ENCODE measurements around the gene RALGDS.

Gene RALGDS

GRCh38 chr9:133105461-133105770 lies 15.6 kb downstream of the RALGDS start:
- Histone ChIP-seq H3K36me3 (ENCODE audit: control insufficient read depth, insufficient read depth, low read length) (peaks cover 96% of the 10 kb centered on the region), H3K27me3 (replicated peaks; ENCODE audit: control insufficient read depth, insufficient read depth, low read length, poor library complexity, severe bottlenecking) (no peaks in the 10 kb centered on the region), H3K27ac (ENCODE audit: insufficient read depth, low read length, poor library complexity, severe bottlenecking) (no peak overlapping the region), H3K4me3 (ENCODE audit: insufficient read depth, low read depth, low read length, poor library complexity, severe bottlenecking) (no peak overlapping the region), H3K4me1 (ENCODE audit: control insufficient read depth, insufficient read depth, low read length, poor library complexity, severe bottlenecking) (no peaks in the 10 kb centered on the region), H3K9me3 (ENCODE audit: control insufficient read depth, low read length) (no peaks in the 10 kb centered on the region)
- DNase-seq = no peak

DNA sequence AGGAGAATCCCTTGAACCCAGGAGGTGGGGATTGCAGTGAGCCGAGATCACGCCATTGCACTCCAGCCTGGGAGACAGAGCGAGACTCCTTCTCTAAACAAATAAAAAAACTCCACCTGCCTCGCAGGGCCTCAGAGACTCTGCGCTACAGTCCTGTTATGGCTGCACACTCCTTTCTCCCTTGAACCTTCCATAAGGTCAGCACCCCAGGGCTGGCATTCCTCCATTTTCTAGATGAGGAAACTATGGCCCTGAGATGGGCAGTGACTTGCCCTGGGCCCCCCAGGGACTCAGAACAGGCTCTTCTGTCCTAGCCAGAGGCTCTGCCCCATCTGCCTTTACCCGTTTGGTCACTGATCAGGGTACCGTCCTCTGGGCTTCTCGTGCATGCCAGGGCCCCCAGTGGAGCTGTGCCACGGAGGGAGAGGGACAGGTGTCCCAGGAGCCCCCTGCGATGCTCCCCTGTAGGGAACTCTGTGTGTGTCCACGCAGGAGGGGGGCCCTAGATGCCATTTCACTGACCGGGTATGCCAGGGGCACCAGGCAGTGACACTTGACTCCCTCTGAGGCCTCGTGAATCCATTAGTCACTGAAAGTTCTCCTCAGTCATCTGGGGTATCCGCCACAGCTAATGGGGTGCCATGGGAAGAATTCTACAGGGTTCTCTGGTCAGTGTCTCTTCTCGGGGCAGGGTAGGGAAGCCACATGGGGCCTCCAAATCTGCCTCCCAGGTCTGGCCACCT lies 16.2 kb downstream of the RALGDS start:
- H3K36me3 ChIP-seq (ENCODE audit: control insufficient read depth, insufficient read depth, low read length) = peaks cover 96% of the 10 kb centered on the region
- no peaks in the 10 kb centered on the region for H3K27me3 ChIP-seq (replicated peaks; ENCODE audit: control insufficient read depth, insufficient read depth, low read length, poor library complexity, severe bottlenecking)
- no peak overlapping the region for H3K27ac ChIP-seq (ENCODE audit: insufficient read depth, low read length, poor library complexity, severe bottlenecking)
- H3K4me3 ChIP-seq (ENCODE audit: insufficient read depth, low read depth, low read length, poor library complexity, severe bottlenecking) = no peak overlapping the region
- no peaks in the 10 kb centered on the region for H3K4me1 ChIP-seq (ENCODE audit: control insufficient read depth, insufficient read depth, low read length, poor library complexity, severe bottlenecking)
- DNase-seq = no peak
- no peaks in the 10 kb centered on the region for H3K9me3 ChIP-seq (ENCODE audit: control insufficient read depth, low read length)

DNA sequence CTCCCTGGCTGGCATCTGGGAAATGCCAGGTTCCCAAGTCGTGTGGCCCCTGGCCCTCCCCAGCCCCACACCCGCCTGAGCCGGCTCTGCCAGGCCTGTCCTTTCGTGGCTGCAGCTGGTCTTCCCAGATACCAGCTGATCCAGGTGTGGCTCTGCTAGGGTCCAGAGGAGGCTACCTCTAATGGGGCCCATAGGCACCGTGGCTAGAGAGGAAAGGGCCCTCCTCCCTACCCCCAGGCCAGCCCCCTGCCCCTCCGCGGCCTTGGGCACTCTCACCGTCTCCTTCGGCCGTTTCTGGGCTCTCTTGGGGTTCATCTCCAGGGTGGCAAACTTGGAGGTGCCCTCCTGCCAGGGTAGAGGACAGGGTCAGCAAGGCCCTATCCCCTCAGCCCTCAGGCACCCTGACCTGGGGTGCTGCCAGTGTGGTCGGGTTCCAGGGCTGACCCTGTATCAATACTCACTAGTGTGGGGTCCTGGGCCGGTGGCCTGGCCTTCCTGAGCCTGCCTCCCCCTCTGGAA lies 17.0 kb downstream of the RALGDS start:
- H3K27ac ChIP-seq (ENCODE audit: insufficient read depth, low read length, poor library complexity, severe bottlenecking) = no peak overlapping the region
- no peak overlapping the region for H3K4me3 ChIP-seq (ENCODE audit: insufficient read depth, low read depth, low read length, poor library complexity, severe bottlenecking)
- H3K36me3 ChIP-seq (ENCODE audit: control insufficient read depth, insufficient read depth, low read length) = peaks cover 94% of the 10 kb centered on the region
- no peaks in the 10 kb centered on the region for H3K4me1 ChIP-seq (ENCODE audit: control insufficient read depth, insufficient read depth, low read length, poor library complexity, severe bottlenecking)
- H3K9me3 ChIP-seq (ENCODE audit: control insufficient read depth, low read length) = no peaks in the 10 kb centered on the region
- H3K27me3 ChIP-seq (replicated peaks; ENCODE audit: control insufficient read depth, insufficient read depth, low read length, poor library complexity, severe bottlenecking) = no peaks in the 10 kb centered on the region
- no peak for DNase-seq

DNA sequence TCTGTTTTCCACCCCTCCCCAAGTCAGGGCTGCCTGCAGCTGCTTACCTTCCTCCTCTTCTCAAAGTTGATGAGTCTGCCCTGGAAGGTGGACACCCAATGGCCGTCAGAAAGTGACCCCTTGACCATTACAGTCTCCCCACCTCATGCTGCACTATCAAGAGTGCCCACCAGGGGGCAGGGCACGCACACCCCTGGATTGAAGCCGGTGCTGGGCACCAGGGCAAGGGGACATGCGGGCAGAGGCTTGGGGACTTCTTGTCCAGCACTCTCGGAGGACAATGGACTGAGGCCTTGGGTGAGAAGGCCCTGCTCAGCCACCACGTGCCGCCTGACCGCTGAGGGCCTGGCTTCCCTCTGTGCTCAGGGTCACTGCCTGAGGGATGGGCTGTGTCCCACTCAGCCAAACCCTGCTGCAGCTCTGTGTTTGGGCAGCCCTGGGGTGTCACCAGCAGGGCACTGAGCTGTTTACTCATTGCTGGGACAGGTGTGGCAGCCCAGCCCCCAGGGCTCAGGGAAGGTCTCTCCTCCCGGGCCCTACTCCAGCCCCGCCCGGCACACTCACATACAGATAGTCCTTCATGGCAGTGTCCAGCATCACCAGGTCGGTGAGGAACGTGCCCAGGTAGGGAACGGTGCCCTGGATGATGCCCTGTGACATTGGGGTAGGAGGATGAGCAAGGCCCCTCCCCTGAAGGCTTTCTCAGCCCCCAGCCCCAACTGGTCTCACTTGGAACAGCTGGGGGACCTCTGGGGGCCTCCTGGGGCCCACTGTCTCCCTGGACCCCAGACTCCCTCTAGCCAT lies 17.7 kb downstream of the RALGDS start:
- no peaks in the 10 kb centered on the region for H3K9me3 ChIP-seq (ENCODE audit: control insufficient read depth, low read length)
- H3K27ac ChIP-seq (ENCODE audit: insufficient read depth, low read length, poor library complexity, severe bottlenecking) = no peak overlapping the region
- peaks cover 94% of the 10 kb centered on the region for H3K36me3 ChIP-seq (ENCODE audit: control insufficient read depth, insufficient read depth, low read length)
- no peaks in the 10 kb centered on the region for H3K4me1 ChIP-seq (ENCODE audit: control insufficient read depth, insufficient read depth, low read length, poor library complexity, severe bottlenecking)
- DNase-seq = peak in 2 of 3 donors; percentile 31 to 47
- no peak overlapping the region for H3K4me3 ChIP-seq (ENCODE audit: insufficient read depth, low read depth, low read length, poor library complexity, severe bottlenecking)
- no peaks in the 10 kb centered on the region for H3K27me3 ChIP-seq (replicated peaks; ENCODE audit: control insufficient read depth, insufficient read depth, low read length, poor library complexity, severe bottlenecking)

- no peak for DNase-seq
- Histone ChIP-seq H3K4me1 (ENCODE audit: control insufficient read depth, insufficient read depth, low read length, poor library complexity, severe bottlenecking) (no peaks in the 10 kb centered on the region), H3K27me3 (replicated peaks; ENCODE audit: control insufficient read depth, insufficient read depth, low read length, poor library complexity, severe bottlenecking) (no peaks in the 10 kb centered on the region), H3K27ac (ENCODE audit: insufficient read depth, low read length, poor library complexity, severe bottlenecking) (no peak overlapping the region), H3K9me3 (ENCODE audit: control insufficient read depth, low read length) (no peaks in the 10 kb centered on the region), H3K36me3 (ENCODE audit: control insufficient read depth, insufficient read depth, low read length) (peaks cover 94% of the 10 kb centered on the region), H3K4me3 (ENCODE audit: insufficient read depth, low read depth, low read length, poor library complexity, severe bottlenecking) (no peak overlapping the region)
Measured at GRCh38 chr9:133102190-133103021, 18.6 kb downstream of the RALGDS start.

GRCh38 chr9:133101356-133102189 lies 19.5 kb downstream of the RALGDS start:
- Histone ChIP-seq H3K27ac (ENCODE audit: insufficient read depth, low read length, poor library complexity, severe bottlenecking) (no peak overlapping the region), H3K4me1 (ENCODE audit: control insufficient read depth, insufficient read depth, low read length, poor library complexity, severe bottlenecking) (no peaks in the 10 kb centered on the region), H3K9me3 (ENCODE audit: control insufficient read depth, low read length) (peaks cover 3% of the 10 kb centered on the region), H3K27me3 (replicated peaks; ENCODE audit: control insufficient read depth, insufficient read depth, low read length, poor library complexity, severe bottlenecking) (no peaks in the 10 kb centered on the region), H3K4me3 (ENCODE audit: insufficient read depth, low read depth, low read length, poor library complexity, severe bottlenecking) (no peak overlapping the region), H3K36me3 (ENCODE audit: control insufficient read depth, insufficient read depth, low read length) (peaks cover 93% of the 10 kb centered on the region)
- DNase-seq = no peak

DNA sequence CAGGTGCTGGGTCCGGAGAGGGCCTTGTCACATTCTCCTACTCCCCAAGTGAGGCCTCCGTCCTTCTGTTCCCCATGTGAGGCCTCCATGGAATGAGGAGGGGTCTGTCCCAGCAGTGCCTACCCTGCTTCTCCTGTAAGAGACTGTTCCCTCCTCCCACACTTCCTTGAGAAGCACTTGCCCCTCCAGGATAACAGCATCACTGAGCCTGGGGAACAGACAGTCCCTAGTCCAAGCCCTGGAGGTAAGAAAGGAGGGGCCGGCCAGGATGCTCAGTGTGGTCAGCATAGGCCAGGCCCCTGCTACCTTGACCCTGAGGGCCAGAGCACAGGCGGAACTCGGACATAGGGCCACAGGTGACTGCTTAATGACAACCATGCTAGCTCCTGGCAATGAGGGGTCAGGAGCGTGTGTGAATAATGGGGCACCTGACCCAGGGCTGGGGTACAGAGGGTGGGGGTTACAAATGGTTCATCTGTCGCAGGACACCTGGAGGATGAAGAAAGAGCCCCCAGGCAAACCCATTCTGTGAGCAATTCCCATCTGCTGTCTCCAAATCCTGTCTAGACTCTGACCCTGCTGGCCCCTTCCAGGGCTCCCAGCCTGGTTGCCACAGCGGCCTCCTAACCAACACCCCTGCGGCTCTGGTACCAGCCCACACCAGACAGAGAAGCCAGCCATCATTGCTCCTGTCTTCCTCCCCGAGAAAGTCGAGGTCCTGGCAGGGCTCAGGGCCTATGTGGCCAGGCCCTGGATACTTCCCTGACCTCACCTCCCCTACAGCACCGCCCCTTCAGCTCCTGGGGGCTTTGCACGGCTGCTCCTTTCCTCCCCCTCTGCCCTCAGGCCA lies 20.3 kb downstream of the RALGDS start:
- no peak for DNase-seq
- H3K4me1 ChIP-seq (ENCODE audit: control insufficient read depth, insufficient read depth, low read length, poor library complexity, severe bottlenecking) = no peaks in the 10 kb centered on the region
- peaks cover 85% of the 10 kb centered on the region for H3K36me3 ChIP-seq (ENCODE audit: control insufficient read depth, insufficient read depth, low read length)
- no peaks in the 10 kb centered on the region for H3K27me3 ChIP-seq (replicated peaks; ENCODE audit: control insufficient read depth, insufficient read depth, low read length, poor library complexity, severe bottlenecking)
- H3K4me3 ChIP-seq (ENCODE audit: insufficient read depth, low read depth, low read length, poor library complexity, severe bottlenecking) = no peak overlapping the region
- H3K27ac ChIP-seq (ENCODE audit: insufficient read depth, low read length, poor library complexity, severe bottlenecking) = no peak overlapping the region
- H3K9me3 ChIP-seq (ENCODE audit: control insufficient read depth, low read length) = peaks cover 6% of the 10 kb centered on the region

DNA sequence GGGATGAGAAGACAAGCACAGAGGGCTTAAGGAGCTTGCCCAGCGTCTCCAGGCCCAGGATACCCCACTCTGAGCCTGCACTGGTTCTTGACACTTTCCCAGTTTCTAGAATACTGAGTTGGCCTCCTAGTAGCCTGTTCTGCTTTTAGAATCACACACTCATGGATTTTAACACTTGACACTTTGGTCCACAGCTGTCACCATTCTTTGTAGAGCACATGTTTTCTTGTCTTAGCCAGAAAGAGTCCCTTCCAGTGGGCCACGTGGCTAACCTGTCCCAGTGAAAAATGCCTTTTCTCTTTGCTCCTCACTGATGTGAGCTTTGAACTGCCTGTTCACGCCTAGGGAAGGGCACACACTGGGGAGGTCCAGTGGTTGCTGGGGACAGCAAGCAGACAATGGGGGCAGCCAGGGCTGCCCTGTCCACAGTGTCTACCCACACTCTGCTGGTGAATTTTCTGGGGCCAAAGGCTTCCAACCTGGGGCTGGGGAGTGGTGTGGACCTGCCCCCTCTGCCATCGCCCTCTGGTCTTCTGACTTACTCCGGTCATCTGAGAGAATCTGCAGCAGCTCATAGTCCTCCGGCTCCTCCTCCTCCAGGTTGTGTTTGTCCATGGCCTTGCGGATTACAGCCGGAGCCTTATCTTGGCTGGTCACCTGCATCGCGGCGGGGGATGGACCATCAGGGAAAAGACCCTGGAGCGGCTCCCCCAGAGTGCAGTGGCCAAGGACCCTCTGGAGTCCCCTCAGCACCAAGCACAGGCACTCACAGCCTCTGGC lies 21.1 kb downstream of the RALGDS start:
- Histone ChIP-seq H3K4me1 (ENCODE audit: control insufficient read depth, insufficient read depth, low read length, poor library complexity, severe bottlenecking) (no peaks in the 10 kb centered on the region), H3K27me3 (replicated peaks; ENCODE audit: control insufficient read depth, insufficient read depth, low read length, poor library complexity, severe bottlenecking) (no peaks in the 10 kb centered on the region), H3K4me3 (ENCODE audit: insufficient read depth, low read depth, low read length, poor library complexity, severe bottlenecking) (no peak overlapping the region), H3K36me3 (ENCODE audit: control insufficient read depth, insufficient read depth, low read length) (peaks cover 79% of the 10 kb centered on the region), H3K9me3 (ENCODE audit: control insufficient read depth, low read length) (peaks cover 6% of the 10 kb centered on the region), H3K27ac (ENCODE audit: insufficient read depth, low read length, poor library complexity, severe bottlenecking) (no peak overlapping the region)
- DNase-seq = no peak
